SK-N-SH treated with all-trans-retinoic acid at 6 μM for 48 hours (cell line): ENCODE results near the gene COL25A1.

Source experiments
- ATAC-seq: fragments of 200-7000 bp; cut with Tn5 transposase; 3 replicates; pipeline ENCODE4 v1.9.1; 2020; ENCODE audit warnings: mild to moderate bottlenecking, moderate library complexity
- ARNTL ChIP-seq: fragments of 450-650 bp; formaldehyde crosslinking; IDR thresholded peaks from 2 replicates; pipeline ENCODE4 v1.5.0; 2020; ENCODE audit warnings: low read depth, mild to moderate bottlenecking, moderate library complexity, borderline replicate concordance
- BACH2 ChIP-seq: fragments of 250-450 bp; sonication (Bioruptor Pico); IDR thresholded peaks from 2 replicates; pipeline ENCODE4 v1.9.0; 2021; ENCODE audit warnings: mild to moderate bottlenecking, borderline replicate concordance
- ISL1 ChIP-seq: fragments of 250-450 bp; sonication (Bioruptor Pico); IDR thresholded peaks from 2 replicates; pipeline ENCODE4 v2.1.2; 2022; ENCODE audit warnings: mild to moderate bottlenecking, moderate library complexity
- OSR1 ChIP-seq: fragments of 250-450 bp; sonication (Bioruptor Pico); IDR thresholded peaks from 2 replicates; pipeline ENCODE4 v1.8.0; 2022; ENCODE audit warnings: moderate library complexity, mild to moderate bottlenecking, inconsistent platforms
- POU6F1 ChIP-seq: fragments of 250-450 bp; sonication (Bioruptor Pico); IDR thresholded peaks from 2 replicates; pipeline ENCODE4 v1.8.0; 2021; ENCODE audit warnings: low read depth, mild to moderate bottlenecking, moderate library complexity, borderline replicate concordance
- PPARA ChIP-seq: fragments of 250-450 bp; sonication (Bioruptor Pico); IDR thresholded peaks from 2 replicates; pipeline ENCODE4 v1.5.0; 2020; ENCODE audit warnings: mild to moderate bottlenecking, borderline replicate concordance
- RARB ChIP-seq: fragments of 250-450 bp; sonication (Bioruptor Pico); IDR thresholded peaks from 2 replicates; pipeline ENCODE4 v1.8.0; 2021; ENCODE audit warnings: mild to moderate bottlenecking, moderate library complexity
- SNAI2 ChIP-seq: fragments of 250-450 bp; sonication (Bioruptor Pico); IDR thresholded peaks from 2 replicates; pipeline ENCODE4 v1.5.0; 2020; ENCODE audit warnings: mild to moderate bottlenecking, moderate library complexity
- TCF4 ChIP-seq: fragments of 250-450 bp; sonication (Bioruptor Pico); IDR thresholded peaks from 2 replicates; pipeline ENCODE4 v1.8.0; 2021; ENCODE audit warnings: mild to moderate bottlenecking, moderate library complexity, borderline replicate concordance
- TOX ChIP-seq: fragments of 250-450 bp; sonication (Bioruptor Pico); IDR thresholded peaks from 2 replicates; pipeline ENCODE4 v1.8.0; 2021; ENCODE audit warnings: mild to moderate bottlenecking, moderate library complexity, borderline replicate concordance
- TSHZ2 ChIP-seq: fragments of 250-450 bp; sonication (Bioruptor Pico); IDR thresholded peaks from 2 replicates; pipeline ENCODE4 v1.5.0; 2020; ENCODE audit warnings: mild to moderate bottlenecking, moderate library complexity
- ZC3H10 ChIP-seq: fragments of 250-450 bp; sonication (Bioruptor Pico); IDR thresholded peaks from 2 replicates; pipeline ENCODE4 v1.5.1; 2021; ENCODE audit warnings: mild to moderate bottlenecking, moderate library complexity
- ZFP3 ChIP-seq: fragments of 250-450 bp; sonication (Bioruptor Pico); IDR thresholded peaks from 2 replicates; pipeline ENCODE4 v1.5.0; 2020; ENCODE audit warnings: mild to moderate bottlenecking, moderate library complexity
- ZNF565 ChIP-seq: fragments of 450-650 bp; formaldehyde crosslinking; conservative IDR thresholded peaks from 2 replicates; pipeline ENCODE4 v1.5.0; 2020; ENCODE audit warnings: low read depth, mild to moderate bottlenecking, moderate library complexity
- ZNF70 ChIP-seq: fragments of 450-650 bp; formaldehyde crosslinking; IDR thresholded peaks from 2 replicates; pipeline ENCODE4 v1.5.0; 2020; ENCODE audit warnings: mild to moderate bottlenecking, moderate library complexity
- ZNF8 ChIP-seq: fragments of 450-650 bp; formaldehyde crosslinking; IDR thresholded peaks from 2 replicates; pipeline ENCODE4 v1.5.0; 2020; ENCODE audit warnings: mild to moderate bottlenecking, moderate library complexity
- TF ChIP-seq, protein P1 (sequence below): fragments of 250-450 bp; sonication (Bioruptor Pico); IDR thresholded peaks from 2 replicates; pipeline ENCODE4 v1.5.1; 2020; ENCODE audit warnings: low read depth, mild to moderate bottlenecking, moderate library complexity
- TF ChIP-seq, protein P2 (sequence below): fragments of 250-450 bp; sonication (Bioruptor Pico); IDR thresholded peaks from 2 replicates; pipeline ENCODE4 v1.5.1; 2021; ENCODE audit warnings: mild to moderate bottlenecking, moderate library complexity
- TF ChIP-seq, protein P3 (sequence below): fragments of 250-450 bp; sonication (Bioruptor Pico); IDR thresholded peaks from 2 replicates; pipeline ENCODE4 v1.8.0; 2020; ENCODE audit warnings: mild to moderate bottlenecking, moderate library complexity, borderline replicate concordance

The COL25A1 gene

GRCh38 chr4:108786351-108786750 is 516.1 kb downstream of the COL25A1 start:
- no peak for ATAC-seq

GRCh38 chr4:108783665-108784463 is 518.6 kb downstream of the COL25A1 start:
- TF ChIP-seq, protein P1, sequence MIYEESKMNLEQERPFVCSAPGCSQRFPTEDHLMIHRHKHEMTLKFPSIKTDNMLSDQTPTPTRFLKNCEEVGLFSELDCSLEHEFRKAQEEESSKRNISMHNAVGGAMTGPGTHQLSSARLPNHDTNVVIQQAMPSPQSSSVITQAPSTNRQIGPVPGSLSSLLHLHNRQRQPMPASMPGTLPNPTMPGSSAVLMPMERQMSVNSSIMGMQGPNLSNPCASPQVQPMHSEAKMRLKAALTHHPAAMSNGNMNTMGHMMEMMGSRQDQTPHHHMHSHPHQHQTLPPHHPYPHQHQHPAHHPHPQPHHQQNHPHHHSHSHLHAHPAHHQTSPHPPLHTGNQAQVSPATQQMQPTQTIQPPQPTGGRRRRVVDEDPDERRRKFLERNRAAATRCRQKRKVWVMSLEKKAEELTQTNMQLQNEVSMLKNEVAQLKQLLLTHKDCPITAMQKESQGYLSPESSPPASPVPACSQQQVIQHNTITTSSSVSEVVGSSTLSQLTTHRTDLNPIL (CRISPR knock-in tag): no peak
- no peak for TF ChIP-seq SNAI2 (CRISPR knock-in tag)
- TF ChIP-seq OSR1 (CRISPR knock-in tag): no peak
- TF ChIP-seq ZC3H10 (CRISPR knock-in tag): no peak
- no peak for TF ChIP-seq RARB (CRISPR knock-in tag)
- ATAC-seq: peak; percentile 44; the same call in 1 of the 3 replicates

More at GRCh38 chr4:108786351-108786750, 516.1 kb downstream of the COL25A1 start:
- TF ChIP-seq ZNF8 (CRISPR knock-in tag): no peak
- no peak for TF ChIP-seq PPARA (CRISPR knock-in tag)

- no peak for ATAC-seq
- no peak for TF ChIP-seq OSR1 (CRISPR knock-in tag)
- TF ChIP-seq ZFP3 (CRISPR knock-in tag): no peak
- TF ChIP-seq POU6F1 (CRISPR knock-in tag): no peak
- no peak for TF ChIP-seq BACH2
- no peak for TF ChIP-seq TOX (CRISPR knock-in tag)
- no peak for TF ChIP-seq RARB (CRISPR knock-in tag)
- TF ChIP-seq, protein P2, sequence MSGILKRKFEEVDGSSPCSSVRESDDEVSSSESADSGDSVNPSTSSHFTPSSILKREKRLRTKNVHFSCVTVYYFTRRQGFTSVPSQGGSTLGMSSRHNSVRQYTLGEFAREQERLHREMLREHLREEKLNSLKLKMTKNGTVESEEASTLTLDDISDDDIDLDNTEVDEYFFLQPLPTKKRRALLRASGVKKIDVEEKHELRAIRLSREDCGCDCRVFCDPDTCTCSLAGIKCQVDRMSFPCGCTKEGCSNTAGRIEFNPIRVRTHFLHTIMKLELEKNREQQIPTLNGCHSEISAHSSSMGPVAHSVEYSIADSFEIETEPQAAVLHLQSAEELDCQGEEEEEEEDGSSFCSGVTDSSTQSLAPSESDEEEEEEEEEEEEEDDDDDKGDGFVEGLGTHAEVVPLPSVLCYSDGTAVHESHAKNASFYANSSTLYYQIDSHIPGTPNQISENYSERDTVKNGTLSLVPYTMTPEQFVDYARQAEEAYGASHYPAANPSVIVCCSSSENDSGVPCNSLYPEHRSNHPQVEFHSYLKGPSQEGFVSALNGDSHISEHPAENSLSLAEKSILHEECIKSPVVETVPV: no peak
- TF ChIP-seq, protein P1 (CRISPR knock-in tag): no peak
- no peak for TF ChIP-seq ZNF565 (CRISPR knock-in tag)
- TF ChIP-seq ZC3H10 (CRISPR knock-in tag): no peak
- no peak for TF ChIP-seq ZNF70 (CRISPR knock-in tag)
- TF ChIP-seq SNAI2 (CRISPR knock-in tag): no peak
- TF ChIP-seq, protein P3, sequence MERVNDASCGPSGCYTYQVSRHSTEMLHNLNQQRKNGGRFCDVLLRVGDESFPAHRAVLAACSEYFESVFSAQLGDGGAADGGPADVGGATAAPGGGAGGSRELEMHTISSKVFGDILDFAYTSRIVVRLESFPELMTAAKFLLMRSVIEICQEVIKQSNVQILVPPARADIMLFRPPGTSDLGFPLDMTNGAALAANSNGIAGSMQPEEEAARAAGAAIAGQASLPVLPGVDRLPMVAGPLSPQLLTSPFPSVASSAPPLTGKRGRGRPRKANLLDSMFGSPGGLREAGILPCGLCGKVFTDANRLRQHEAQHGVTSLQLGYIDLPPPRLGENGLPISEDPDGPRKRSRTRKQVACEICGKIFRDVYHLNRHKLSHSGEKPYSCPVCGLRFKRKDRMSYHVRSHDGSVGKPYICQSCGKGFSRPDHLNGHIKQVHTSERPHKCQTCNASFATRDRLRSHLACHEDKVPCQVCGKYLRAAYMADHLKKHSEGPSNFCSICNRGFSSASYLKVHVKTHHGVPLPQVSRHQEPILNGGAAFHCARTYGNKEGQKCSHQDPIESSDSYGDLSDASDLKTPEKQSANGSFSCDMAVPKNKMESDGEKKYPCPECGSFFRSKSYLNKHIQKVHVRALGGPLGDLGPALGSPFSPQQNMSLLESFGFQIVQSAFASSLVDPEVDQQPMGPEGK: no peak
- TF ChIP-seq ISL1: no peak
- no peak for TF ChIP-seq TCF4
Measured at GRCh38 chr4:108779958-108780357, 522.5 kb downstream of the COL25A1 start.

DNA sequence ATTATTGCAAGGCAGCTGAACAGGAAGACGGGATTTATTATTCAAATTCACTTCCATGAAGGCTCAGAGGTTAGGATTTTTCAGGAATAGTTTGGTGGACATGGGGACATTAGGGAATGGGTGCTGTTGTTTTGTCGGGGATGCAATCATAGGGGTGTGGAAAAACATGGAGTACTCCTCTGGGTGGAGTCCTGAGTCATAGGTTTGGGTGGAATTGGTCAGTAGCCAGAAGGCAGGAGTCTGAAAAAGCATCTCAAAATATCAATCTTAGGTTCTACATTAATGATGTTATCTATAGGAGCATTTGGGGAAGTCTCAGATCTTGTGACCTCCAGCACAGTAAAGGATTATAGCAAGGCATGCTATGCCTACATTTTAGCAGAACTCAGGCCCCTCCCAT is 525.1 kb downstream of the COL25A1 start:
- no peak for ATAC-seq
- TF ChIP-seq, protein P2: no peak
- TF ChIP-seq TSHZ2 (CRISPR knock-in tag): no peak
- no peak for TF ChIP-seq ARNTL
- no peak for TF ChIP-seq BACH2
- TF ChIP-seq ZNF8 (CRISPR knock-in tag): no peak
